Measurements from ENCODE around the gene PPP1R13B. TPM values are rescaled to one million over a fixed set of nuclear protein-coding genes. Genes with fewer than 3 reads are reported as not detected.

PPP1R13B gene
- total RNA-seq, 1 donor from 2014 or later, result 16.2 TPM

DNA sequence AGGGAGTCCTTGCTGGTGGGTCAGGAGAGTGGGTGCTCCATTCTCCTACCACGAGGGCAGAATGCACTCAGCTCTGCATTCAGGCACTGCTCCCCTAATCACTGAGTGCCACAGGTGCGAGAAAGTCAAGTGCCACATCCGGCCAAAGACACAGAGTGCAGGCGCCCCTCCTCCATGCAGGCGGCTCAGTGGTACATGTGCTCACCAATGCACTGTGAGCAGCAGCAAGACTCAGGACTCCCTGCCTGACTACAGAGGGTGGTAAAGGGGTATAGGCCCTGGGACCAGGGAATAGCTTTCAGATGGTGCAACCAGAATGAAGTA is 98.9 kb downstream of the PPP1R13B start:
- intact Hi-C loops (cut with micrococcal nuclease), result no loop called here
- H3K27me3 Mint-ChIP-seq, result no peaks in the 10 kb centered on the region
- ChIA-PET POLR2A (interaction anchor here (0.6 kb wide), 1 partner anchor 284 kb away, joined by 3 read pairs; no protein-coding TSS in a partner anchor), CTCF (no interaction called here)
- TF ChIP-seq, protein P1, sequence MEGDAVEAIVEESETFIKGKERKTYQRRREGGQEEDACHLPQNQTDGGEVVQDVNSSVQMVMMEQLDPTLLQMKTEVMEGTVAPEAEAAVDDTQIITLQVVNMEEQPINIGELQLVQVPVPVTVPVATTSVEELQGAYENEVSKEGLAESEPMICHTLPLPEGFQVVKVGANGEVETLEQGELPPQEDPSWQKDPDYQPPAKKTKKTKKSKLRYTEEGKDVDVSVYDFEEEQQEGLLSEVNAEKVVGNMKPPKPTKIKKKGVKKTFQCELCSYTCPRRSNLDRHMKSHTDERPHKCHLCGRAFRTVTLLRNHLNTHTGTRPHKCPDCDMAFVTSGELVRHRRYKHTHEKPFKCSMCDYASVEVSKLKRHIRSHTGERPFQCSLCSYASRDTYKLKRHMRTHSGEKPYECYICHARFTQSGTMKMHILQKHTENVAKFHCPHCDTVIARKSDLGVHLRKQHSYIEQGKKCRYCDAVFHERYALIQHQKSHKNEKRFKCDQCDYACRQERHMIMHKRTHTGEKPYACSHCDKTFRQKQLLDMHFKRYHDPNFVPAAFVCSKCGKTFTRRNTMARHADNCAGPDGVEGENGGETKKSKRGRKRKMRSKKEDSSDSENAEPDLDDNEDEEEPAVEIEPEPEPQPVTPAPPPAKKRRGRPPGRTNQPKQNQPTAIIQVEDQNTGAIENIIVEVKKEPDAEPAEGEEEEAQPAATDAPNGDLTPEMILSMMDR (IDR thresholded peaks at IDR 0.05), result no peak
- peaks cover 17% of the 10 kb centered on the region for H3K36me3 Mint-ChIP-seq (ENCODE audit: low read depth)
- DNase-seq (no peak), ATAC-seq (ENCODE audit: low read depth) (peak; percentile 45)
- H3K9me3 Mint-ChIP-seq, result no peaks in the 10 kb centered on the region
- no peak overlapping the region for H3K4me3 Mint-ChIP-seq
- H3K27ac Mint-ChIP-seq, result no peak overlapping the region
- H3K4me1 Mint-ChIP-seq, result no peaks in the 10 kb centered on the region

DNA sequence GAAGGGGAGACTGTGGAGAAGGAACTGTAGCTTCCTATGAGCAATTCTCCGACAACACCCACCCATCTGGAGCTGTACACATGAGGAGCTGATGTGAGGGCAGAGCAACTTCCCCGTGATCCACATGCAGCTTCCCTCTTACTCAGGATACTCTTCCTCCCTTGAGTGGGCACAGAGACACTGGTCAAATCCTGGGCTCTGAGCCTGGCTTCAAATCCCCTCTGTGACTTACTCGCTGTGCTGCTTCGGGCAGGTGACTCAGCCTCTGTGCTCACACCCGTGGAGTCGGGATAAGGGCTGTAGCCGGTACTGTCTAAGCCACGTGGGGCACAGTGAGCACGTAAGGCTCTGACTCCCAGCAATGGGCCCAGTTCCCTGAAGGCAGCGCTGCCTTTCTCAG is 100.7 kb downstream of the PPP1R13B start:
- Mint-ChIP-seq H3K27me3 (no peaks in the 10 kb centered on the region), H3K9me3 (no peaks in the 10 kb centered on the region), H3K4me3 (no peak overlapping the region), H3K36me3 (ENCODE audit: low read depth) (peaks cover 17% of the 10 kb centered on the region), H3K27ac (no peak overlapping the region), H3K4me1 (no peaks in the 10 kb centered on the region)
- TF ChIP-seq, protein P1 (IDR thresholded peaks at IDR 0.05), result no peak
- ChIA-PET POLR2A (no interaction called here), CTCF (no interaction called here)
- ATAC-seq (ENCODE audit: low read depth) (no peak), DNase-seq (no peak)
- intact Hi-C loops (cut with micrococcal nuclease), result no loop called here

DNA sequence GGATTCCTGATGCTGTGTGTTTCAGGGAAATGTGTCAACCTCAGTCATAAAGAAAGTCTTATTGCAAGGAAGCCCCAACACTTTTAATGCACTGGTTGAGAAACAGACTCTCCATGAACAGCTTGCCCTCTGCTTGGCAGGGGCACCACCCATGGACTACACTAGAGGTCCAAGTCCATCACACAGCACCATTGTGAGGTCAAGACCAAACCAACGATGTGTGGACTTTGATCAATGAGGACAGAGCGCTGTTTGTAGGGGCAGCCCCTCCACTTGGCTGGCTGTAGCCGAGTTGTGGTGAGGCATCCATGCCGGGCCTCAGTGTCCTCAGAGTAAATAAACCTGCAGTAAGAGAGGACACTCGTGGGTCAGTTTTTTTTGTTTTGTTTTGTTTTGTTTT is 102.0 kb downstream of the PPP1R13B start:
- H3K27ac Mint-ChIP-seq, result no peak overlapping the region
- TF ChIP-seq, protein P1 (IDR thresholded peaks at IDR 0.05), result no peak
- H3K36me3 Mint-ChIP-seq (ENCODE audit: low read depth), result peaks cover 23% of the 10 kb centered on the region
- H3K4me1 Mint-ChIP-seq, result no peaks in the 10 kb centered on the region
- ChIA-PET POLR2A (no interaction called here), CTCF (no interaction called here)
- H3K4me3 Mint-ChIP-seq, result no peak overlapping the region
- no peaks in the 10 kb centered on the region for H3K27me3 Mint-ChIP-seq
- ATAC-seq (ENCODE audit: low read depth) (no peak), DNase-seq (no peak)
- intact Hi-C loops (cut with micrococcal nuclease), result no loop called here
- no peaks in the 10 kb centered on the region for H3K9me3 Mint-ChIP-seq

DNA sequence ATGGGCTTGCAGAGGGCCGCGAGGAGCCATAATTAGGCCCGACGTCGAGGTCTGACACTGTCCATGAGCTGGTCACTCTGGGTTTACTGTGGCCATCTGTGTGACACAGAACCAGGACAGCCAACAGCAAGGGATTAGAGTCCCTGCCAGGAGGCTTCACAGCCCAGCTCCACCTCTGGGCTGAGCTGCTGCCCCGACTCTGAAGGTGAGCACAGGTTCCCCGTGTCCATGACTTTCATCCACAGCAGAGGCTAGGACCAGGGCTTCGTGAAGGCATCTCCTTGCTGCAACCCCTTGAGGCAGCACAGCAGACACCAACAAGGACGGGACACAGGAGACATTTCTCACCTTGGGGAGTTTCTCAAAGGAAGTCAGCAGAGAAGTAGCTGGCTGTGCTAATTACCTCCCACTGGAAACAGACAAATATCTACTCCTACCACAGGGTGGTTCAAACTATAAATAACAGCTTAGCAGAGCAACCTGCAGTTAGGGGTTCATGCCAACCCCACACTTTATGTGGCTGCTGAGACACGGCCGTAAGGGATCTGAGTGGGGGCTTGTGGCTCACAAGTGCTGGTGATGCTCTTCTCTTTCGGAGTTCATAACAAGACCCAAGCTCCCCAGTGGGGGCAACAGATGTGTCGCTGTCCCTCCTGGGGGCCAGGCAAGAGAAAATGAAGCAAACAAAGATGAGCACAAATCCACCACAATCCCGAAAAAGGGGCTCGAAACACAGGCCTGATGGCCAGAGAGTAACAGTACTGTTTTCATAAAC is 102.6 kb downstream of the PPP1R13B start:
- Mint-ChIP-seq H3K4me1 (no peaks in the 10 kb centered on the region), H3K4me3 (no peak overlapping the region), H3K9me3 (no peaks in the 10 kb centered on the region), H3K27ac (no peak overlapping the region), H3K27me3 (no peaks in the 10 kb centered on the region), H3K36me3 (ENCODE audit: low read depth) (peaks cover 22% of the 10 kb centered on the region)
- TF ChIP-seq, protein P1 (IDR thresholded peaks at IDR 0.05), result no peak
- intact Hi-C loops (cut with micrococcal nuclease), result no loop called here
- ChIA-PET POLR2A (no interaction called here), CTCF (interaction anchor here (0.6 kb wide), 1 partner anchor 159 kb away, joined by 3 read pairs; no protein-coding TSS in a partner anchor)
- ATAC-seq (ENCODE audit: low read depth), result no peak
- no peak for DNase-seq

DNA sequence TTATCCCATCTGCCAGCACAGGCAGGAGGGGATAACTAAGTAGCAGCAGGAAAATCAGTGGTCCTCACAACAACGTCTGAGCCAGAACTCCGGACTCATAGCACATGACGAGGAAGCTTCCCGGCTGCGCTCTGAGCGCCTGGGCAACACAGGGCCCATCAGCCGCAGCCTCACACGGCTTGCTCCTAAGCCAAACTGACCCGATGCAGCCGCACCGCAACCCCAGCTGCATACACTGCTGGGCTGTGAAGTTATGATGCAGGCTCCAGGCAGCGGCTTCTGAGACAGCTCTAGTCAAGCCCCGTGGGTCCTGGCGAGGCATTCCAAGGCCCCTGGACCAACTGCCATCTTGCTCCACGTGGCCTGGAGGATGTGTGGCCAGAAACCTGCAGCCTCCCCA is 103.7 kb downstream of the PPP1R13B start:
- CTCF ChIA-PET, result no interaction called here
- no peaks in the 10 kb centered on the region for H3K4me1 Mint-ChIP-seq
- POLR2A ChIA-PET, result no interaction called here

More for the DNA sequence above, 103.7 kb downstream of the PPP1R13B start:
- no peak for ATAC-seq (ENCODE audit: low read depth)
- intact Hi-C loops (cut with micrococcal nuclease), result no loop called here
- TF ChIP-seq, protein P1 (IDR thresholded peaks at IDR 0.05), result no peak
- no peak for DNase-seq
- H3K4me3 Mint-ChIP-seq, result no peak overlapping the region
- no peaks in the 10 kb centered on the region for H3K27me3 Mint-ChIP-seq
- H3K27ac Mint-ChIP-seq, result no peak overlapping the region
- H3K36me3 Mint-ChIP-seq (ENCODE audit: low read depth), result peaks cover 24% of the 10 kb centered on the region
- H3K9me3 Mint-ChIP-seq, result no peaks in the 10 kb centered on the region

Data from activated B cell treated with CpG ODN at 0.5 μM for 24 hours (primary cell).